Thymus (tissue), 14 donors: ENCODE results near the gene OAT. TPM values are rescaled to one million over a fixed set of nuclear protein-coding genes. Genes with fewer than 3 reads are reported as not detected.
A peak's percentile ranks its signal among the peaks of the same experiment; 100 is the strongest.

Experiments
- DNase-seq, 9 donors: peaks; one replicate each; pipeline ENCODE4 v3.0.0-alpha.2; 2013; ENCODE audit warnings: low spot score in 9 of 9, low read depth in 6 of 9, missing footprints in 1 of 9
- H3K27ac ChIP-seq, 2 donors: one replicate each; pipeline ENCODE4 v1.5.1; 2013; ENCODE audit warnings: control low read depth in 1 of 2, low read depth in 1 of 2, low read length in 1 of 2, mild to moderate bottlenecking in 1 of 2, moderate library complexity in 1 of 2
- H3K27me3 ChIP-seq, 2 donors: one replicate each; pipeline ENCODE4 v1.5.1; 2013; ENCODE audit warnings: low read length in 1 of 2; ENCODE audit not compliant: control insufficient read depth in 2 of 2, insufficient read depth in 1 of 2
- H3K36me3 ChIP-seq, 2 donors: one replicate each; pipeline ENCODE4 v1.5.1; 2013; ENCODE audit warnings: low read length in 1 of 2, mild to moderate bottlenecking in 1 of 2, moderate library complexity in 1 of 2; ENCODE audit not compliant: control insufficient read depth in 2 of 2, insufficient read depth in 2 of 2
- H3K4me1 ChIP-seq, 2 donors: one replicate each; pipeline ENCODE4 v1.5.1; 2013; ENCODE audit warnings: low read length in 2 of 2; ENCODE audit not compliant: control insufficient read depth in 2 of 2, insufficient read depth in 2 of 2
- H3K4me3 ChIP-seq, 2 donors: one replicate each; pipeline ENCODE4 v1.5.1; 2013; ENCODE audit warnings: low read length in 2 of 2, control low read depth in 1 of 2, mild to moderate bottlenecking in 1 of 2
- H3K9me3 ChIP-seq, 2 donors: one replicate each; pipeline ENCODE4 v1.5.1; 2013; ENCODE audit warnings: low read length in 1 of 2, mild to moderate bottlenecking in 1 of 2; ENCODE audit not compliant: control insufficient read depth in 2 of 2, insufficient read depth in 1 of 2
- whole genome bisulfite sequencing: extraction: QIAGEN DNeasy Blood & Tissue Kit; methylation state at CpG from one replicate; pipeline ENCODE4 v1.1.7; 2013; 5-methylcytosine and 5-hydroxymethylcytosine counted together
- long read RNA-seq, 10 donors: transcript quantifications; one replicate each; lab custom pipeline, GENCODE V29; 2026
- polyA plus RNA-seq: library from polyadenylated mRNA; stranded (reverse); fragments of 200-250 nt; gene quantifications from one replicate; pipeline ENCODE4 v1.2.3, GENCODE V29; 2013
- total RNA-seq: library from RNA; stranded (reverse); fragments of 120-200 nt; gene quantifications from one replicate; pipeline ENCODE4 v1.2.4, GENCODE V29; 2013
- donor health status: healthy.

Gene OAT
- total RNA-seq (41.4 TPM), polyA plus RNA-seq (50.9 TPM)
- long read RNA-seq, donor 1, partial matches to known transcripts: 0 of 1 reads
- long read RNA-seq, donor 1, other reads (novel, unspliced or antisense): 0 of 1 reads
- long read RNA-seq, donor 2: 0 reads
- long read RNA-seq, donor 3, transcript OAT-201 (10 exons, 2,048 nt): major isoform, 26 of 30 reads
- long read RNA-seq, donor 3, partial matches to known transcripts: 0 of 30 reads
- long read RNA-seq, donor 3, other reads (novel, unspliced or antisense): 0 of 30 reads
- long read RNA-seq, donor 4, transcript OAT-201 (10 exons, 2,048 nt): major isoform, 6 of 6 reads
- long read RNA-seq, donor 4, partial matches to known transcripts: 0 of 6 reads
- long read RNA-seq, donor 4, other reads (novel, unspliced or antisense): 0 of 6 reads
- long read RNA-seq, donor 5, transcript OAT-201 (10 exons, 2,048 nt): major isoform, 37 of 38 reads
- long read RNA-seq, donor 5, partial matches to known transcripts: 0 of 38 reads
- long read RNA-seq, donor 5, other reads (novel, unspliced or antisense): 0 of 38 reads
- long read RNA-seq, donor 6, transcript OAT-201 (10 exons, 2,048 nt): major isoform, 12 of 13 reads
- long read RNA-seq, donor 6, partial matches to known transcripts: 0 of 13 reads
- long read RNA-seq, donor 6, other reads (novel, unspliced or antisense): 0 of 13 reads
- long read RNA-seq, donor 7, transcript OAT-201 (10 exons, 2,048 nt): major isoform, 31 of 33 reads
- long read RNA-seq, donor 7, partial matches to known transcripts: 0 of 33 reads
- long read RNA-seq, donor 7, other reads (novel, unspliced or antisense): 0 of 33 reads
- long read RNA-seq, donor 8, transcript OAT-201 (10 exons, 2,048 nt): major isoform, 5 of 7 reads
- long read RNA-seq, donor 8, partial matches to known transcripts: 0 of 7 reads
- long read RNA-seq, donor 8, other reads (novel, unspliced or antisense): 0 of 7 reads
- long read RNA-seq, donor 9, partial matches to known transcripts: 0 of 3 reads
- long read RNA-seq, donor 9, other reads (novel, unspliced or antisense): 0 of 3 reads
- long read RNA-seq, donor 10, transcript OAT-201 (10 exons, 2,048 nt): major isoform, 16 of 16 reads
- long read RNA-seq, donor 10, partial matches to known transcripts: 0 of 16 reads
- long read RNA-seq, donor 10, other reads (novel, unspliced or antisense): 0 of 16 reads

DNA sequence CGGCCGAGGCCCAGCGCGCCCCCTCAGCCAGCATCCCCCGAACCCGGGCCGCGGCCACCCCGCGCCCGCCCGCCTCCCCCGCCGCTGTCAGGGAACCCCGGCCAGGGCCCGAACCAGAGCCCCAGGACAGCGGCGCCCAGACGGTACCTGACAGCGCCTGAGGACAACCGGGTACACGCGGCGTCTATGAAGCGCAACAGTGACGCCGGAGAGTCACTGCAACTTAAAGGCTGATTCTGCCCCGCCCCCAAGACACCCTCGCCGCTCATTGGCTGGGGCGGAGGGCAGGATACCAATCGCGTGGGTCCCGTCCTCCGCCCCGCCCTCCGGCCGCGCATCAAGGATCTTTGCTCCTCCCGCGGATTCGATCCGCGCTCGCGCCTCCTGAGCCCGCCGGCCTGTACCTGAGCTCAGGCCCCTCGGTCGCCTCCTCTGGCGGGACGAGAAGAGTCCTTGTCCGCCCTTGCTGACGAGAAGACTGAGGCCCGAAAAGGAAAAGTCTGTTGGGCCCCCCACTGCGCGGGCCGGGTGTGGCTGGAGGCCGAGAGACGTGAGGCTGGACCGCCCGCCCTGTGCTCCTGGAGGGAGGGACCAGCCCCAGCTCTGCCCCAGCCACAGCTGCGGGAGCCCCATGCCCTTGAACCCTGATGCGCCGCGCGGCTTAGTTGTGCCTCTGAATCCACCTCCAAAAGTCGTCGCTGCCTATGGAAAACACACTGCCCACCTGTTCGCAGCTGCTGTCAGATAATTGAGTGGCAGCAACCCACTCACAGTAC, at the start of gene OAT:
Gene OAT, minus strand, starts transcription at position 198 of the 776 bp plus-strand sequence. CDS start 6,752 bp downstream, outside the sequence.
- Histone ChIP-seq H3K27ac (peak within 1 kb of the TSS in 1 of 2 donors; percentile 54), H3K36me3 (no peaks in the 10 kb centered on the region), H3K4me3 (peak within 1 kb of the TSS; percentile 46 to 70), H3K27me3 (peaks cover 6 to 57% of the 10 kb centered on the region in 2 donors), H3K9me3 (no peaks in the 10 kb centered on the region), H3K4me1 (peaks cover 5 to 8% of the 10 kb centered on the region in 2 donors)
- 4% methylated on average over 70 of the region's 70 CpGs for WGBS
- peak; percentile 78 to 98 (median 96) for DNase-seq

DNA sequence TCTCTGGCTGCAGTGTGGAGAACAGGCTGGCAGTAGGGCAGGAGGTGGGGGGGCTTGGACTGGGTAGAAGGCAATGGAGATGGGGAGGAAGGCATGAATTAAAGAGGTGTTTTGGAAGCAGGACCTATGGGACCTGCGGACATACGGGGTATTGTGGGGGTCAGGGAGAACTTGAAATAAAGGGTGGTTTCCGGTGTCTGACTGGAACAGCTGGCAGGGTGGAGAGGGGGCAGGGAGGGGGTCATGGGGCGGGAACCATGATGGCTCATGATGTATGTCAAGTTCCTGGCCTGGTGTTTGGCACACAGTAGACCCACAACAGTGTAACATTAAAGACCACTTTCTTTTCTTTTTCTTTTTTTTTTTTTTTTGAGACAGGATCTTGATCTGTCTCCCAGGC, 48.4 kb upstream of the OAT start:
- Histone ChIP-seq H3K4me1 (peaks cover 5 to 9% of the 10 kb centered on the region in 2 donors), H3K36me3 (no peaks in the 10 kb centered on the region), H3K4me3 (no peak overlapping the region), H3K9me3 (no peaks in the 10 kb centered on the region), H3K27me3 (no peaks in the 10 kb centered on the region), H3K27ac (no peak overlapping the region)
- no peak for DNase-seq
- WGBS: 95% methylated on average over 4 of the region's 4 CpGs

DNA sequence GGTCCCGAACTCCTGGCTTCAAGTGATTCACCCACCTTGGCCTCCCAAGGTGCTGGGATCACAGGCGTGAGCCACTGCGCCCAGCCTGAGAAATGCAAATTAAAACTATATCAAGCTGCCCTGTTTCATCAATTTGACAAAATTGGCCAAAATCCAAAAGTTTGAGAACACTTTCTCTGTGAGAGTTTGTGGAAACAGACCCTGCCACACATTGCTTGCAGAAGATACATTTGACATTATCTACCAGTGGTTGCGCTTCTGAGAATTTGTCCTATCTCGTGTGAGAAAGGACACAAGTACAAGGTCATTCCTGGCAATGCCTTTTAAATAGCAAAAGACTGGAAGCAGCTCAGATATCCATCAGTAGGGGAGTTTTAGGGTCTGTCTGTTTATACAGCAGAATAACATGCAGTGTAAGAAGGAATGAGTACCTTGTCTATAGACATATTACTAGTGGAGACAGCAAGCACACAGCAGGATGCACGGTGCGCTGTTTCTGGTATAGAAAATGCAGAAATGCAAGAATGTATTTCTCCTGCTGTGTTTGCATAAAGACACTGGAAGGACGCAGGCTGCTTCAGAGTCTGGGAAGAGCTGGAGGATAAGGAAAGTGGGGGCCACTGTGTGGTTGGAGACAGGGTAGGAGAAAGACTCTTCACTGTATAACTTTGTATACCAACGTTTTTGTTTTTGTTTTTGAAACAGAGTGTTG, 47.2 kb upstream of the OAT start:
- Histone ChIP-seq H3K36me3 (no peaks in the 10 kb centered on the region), H3K27ac (no peak overlapping the region), H3K9me3 (no peaks in the 10 kb centered on the region), H3K4me1 (peaks cover 7 to 12% of the 10 kb centered on the region in 2 donors), H3K4me3 (no peak overlapping the region), H3K27me3 (no peaks in the 10 kb centered on the region)
- WGBS: 96% methylated on average over 9 of the region's 9 CpGs
- no peak for DNase-seq

DNA sequence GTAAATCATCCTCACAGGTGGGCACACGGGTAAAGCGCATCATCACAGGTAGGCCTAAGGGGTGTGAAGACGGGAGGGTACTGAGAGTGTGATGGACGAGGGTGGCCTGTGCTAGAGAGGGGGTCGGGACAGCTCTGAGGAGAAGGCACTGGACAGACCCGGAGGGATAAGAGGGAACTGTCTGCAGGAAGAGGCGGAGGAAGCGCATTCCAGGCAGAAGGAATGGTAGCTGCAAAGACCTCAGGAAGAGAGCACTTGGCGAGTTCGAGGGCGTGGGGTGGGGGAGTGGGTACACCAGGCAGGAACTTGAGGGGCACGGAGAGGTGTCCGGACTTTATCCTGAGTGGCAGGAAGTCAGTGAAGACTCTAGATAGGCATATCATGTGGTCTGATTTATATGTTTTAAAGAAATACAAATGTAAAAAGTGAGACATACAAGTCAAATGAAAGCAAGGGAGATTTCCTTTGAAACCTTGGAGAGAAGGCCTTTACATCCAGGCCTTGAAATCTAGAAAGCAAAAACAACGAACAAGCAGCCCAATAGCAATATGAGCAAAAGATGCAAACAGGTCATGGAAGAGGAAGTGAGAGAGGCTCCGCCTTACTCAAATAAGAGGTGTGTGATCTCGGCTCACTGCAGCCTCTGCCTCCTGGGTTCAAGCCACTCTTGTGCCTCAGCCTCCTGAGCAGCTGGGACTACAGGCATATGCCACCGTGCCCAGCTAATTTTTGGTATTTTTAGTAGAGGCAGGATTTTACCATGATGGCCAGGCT, 46.5 kb upstream of the OAT start:
- 78% methylated on average over 17 of the region's 17 CpGs for WGBS
- H3K9me3 ChIP-seq: no peaks in the 10 kb centered on the region
- peaks cover 7 to 12% of the 10 kb centered on the region in 2 donors for H3K4me1 ChIP-seq
- no peak overlapping the region for H3K4me3 ChIP-seq
- peak overlapping the region in 1 of 2 donors; percentile 40 for H3K27ac ChIP-seq
- H3K36me3 ChIP-seq: no peaks in the 10 kb centered on the region
- H3K27me3 ChIP-seq: peaks cover 0 to 1% of the 10 kb centered on the region in 2 donors
- peak in 3 of 9 donors; percentile 4 to 55 (median 18) for DNase-seq

DNA sequence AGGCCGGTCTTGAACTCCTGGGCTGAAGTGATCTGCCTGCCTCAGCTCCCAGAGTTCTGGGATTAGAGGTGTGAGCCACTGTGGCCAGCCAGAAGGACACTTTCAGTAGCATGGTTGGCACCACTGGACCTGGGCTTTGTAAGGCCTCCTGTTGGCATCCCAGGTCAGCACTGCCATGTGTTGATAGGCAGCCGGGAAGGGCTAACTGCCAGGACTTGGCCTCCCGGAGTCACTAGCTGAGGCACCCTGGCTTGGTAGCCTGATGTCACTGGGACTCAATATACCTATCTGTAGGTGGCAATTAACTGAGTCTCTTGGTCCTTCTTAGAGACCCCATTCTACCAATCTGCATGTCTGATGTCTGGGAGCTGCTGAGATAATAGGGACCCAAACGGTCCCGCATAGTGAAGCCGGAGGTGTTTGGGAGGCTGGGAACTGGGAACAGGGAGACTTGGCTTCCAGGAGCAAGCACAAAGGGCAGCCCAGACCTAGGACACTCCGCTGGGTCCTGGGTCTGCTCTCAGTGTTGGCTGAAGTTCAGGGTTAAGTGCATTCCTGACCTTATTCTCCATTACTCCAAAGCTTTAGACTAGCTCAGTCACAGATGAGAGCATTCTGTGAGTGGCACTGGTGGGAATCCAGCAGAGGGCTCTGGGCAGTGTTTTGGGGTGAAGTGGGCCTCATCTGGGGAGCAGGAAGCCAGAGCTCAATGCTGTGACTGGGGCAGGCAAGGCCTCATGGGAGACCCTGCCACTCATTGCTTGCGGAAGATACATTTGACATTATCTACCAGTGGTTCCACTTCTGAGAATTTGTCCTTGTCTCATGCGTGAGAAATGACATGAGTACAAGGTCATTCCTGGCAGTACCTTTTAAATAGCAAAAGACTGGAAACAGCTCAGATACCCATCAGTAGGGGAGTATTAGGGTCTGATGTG, 45.6 kb upstream of the OAT start:
- no peak for DNase-seq
- Histone ChIP-seq H3K27me3 (peaks cover 0 to 5% of the 10 kb centered on the region in 2 donors), H3K27ac (no peak overlapping the region), H3K4me3 (no peak overlapping the region), H3K36me3 (no peaks in the 10 kb centered on the region), H3K9me3 (no peaks in the 10 kb centered on the region), H3K4me1 (peaks cover 7 to 12% of the 10 kb centered on the region in 2 donors)
- WGBS: 86% methylated on average over 9 of the region's 9 CpGs

DNA sequence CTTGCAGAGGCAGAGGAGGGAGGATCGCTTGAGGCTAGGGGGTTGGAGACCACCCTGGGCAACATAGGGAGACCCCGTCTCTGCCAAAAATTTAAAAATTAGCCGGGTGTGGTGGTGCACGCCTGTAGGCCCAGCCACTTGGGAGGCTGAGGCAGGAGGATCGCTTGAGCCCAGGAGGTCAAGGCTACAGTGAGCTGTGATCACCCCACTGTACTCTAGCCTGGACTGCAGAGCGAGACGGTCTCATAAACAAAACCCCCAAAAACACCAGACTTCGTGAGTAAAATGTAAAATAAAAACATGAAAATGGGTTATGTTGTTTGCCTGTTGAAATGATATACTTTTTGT, 43.6 kb upstream of the OAT start:
- WGBS: 83% methylated on average over 8 of the region's 8 CpGs

More for the DNA sequence above, 43.6 kb upstream of the OAT start:
- no peak overlapping the region for H3K27ac ChIP-seq
- DNase-seq: no peak
- no peaks in the 10 kb centered on the region for H3K36me3 ChIP-seq
- no peaks in the 10 kb centered on the region for H3K9me3 ChIP-seq
- peaks cover 7 to 12% of the 10 kb centered on the region in 2 donors for H3K4me1 ChIP-seq
- H3K4me3 ChIP-seq: peak overlapping the region; percentile 56 to 97
- H3K27me3 ChIP-seq: peaks cover 0 to 15% of the 10 kb centered on the region in 2 donors
